ENCODE measurements around the gene BID.

The BID gene

DNA sequence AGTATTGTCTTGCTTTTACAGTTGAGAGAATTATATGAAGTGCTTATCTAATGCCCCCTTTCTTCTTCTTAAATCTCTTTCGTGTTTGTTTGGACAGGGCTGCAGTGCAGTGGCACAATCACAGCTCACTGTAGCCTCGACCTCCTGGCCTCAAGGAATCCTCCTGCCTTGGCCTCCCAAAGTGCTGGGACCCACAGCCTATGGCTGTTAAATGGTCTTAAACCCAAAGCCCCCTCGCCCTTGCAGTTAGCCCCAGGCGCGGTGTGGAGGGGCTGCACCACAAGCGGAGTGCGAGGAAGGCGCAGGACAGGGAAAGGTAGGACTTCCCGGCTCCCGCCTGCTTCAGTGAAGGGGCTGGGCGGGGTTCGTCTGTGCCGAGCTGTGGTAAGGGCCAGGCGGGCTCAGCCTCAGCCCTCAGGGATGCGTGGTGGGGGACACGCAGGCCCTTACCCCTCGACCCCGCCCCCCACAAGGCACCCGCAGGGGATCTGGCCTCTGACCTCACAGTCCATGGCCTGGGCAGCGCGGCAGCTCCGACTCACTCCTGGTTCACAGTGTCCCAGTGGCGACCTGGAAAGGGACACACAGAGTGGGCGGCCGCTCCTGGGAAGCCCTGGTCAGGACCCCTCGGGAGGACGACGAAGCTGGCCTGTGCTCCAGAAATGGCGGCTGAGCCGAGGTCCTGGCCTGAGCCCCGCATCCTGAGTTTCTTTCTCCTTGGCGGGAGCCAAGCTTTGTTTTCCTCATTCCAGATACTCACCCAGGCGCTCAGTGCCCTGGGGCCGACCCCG is 24.5 kb downstream of the BID start:
- in situ Hi-C loops (cut with MboI; ENCODE audit: low sequenced_read_pairs, unreplicated experiment): loop anchor here (10.0 kb wide), 1 partner anchor 55 kb away; no protein-coding TSS in a partner anchor
- TF ChIP-seq, protein P1, sequence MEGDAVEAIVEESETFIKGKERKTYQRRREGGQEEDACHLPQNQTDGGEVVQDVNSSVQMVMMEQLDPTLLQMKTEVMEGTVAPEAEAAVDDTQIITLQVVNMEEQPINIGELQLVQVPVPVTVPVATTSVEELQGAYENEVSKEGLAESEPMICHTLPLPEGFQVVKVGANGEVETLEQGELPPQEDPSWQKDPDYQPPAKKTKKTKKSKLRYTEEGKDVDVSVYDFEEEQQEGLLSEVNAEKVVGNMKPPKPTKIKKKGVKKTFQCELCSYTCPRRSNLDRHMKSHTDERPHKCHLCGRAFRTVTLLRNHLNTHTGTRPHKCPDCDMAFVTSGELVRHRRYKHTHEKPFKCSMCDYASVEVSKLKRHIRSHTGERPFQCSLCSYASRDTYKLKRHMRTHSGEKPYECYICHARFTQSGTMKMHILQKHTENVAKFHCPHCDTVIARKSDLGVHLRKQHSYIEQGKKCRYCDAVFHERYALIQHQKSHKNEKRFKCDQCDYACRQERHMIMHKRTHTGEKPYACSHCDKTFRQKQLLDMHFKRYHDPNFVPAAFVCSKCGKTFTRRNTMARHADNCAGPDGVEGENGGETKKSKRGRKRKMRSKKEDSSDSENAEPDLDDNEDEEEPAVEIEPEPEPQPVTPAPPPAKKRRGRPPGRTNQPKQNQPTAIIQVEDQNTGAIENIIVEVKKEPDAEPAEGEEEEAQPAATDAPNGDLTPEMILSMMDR (IDR thresholded peaks at IDR 0.05; ENCODE audit: borderline replicate concordance, control extremely low read depth, extremely low read depth, insufficient read depth, missing control alignments): no peak
- no peak for DNase-seq (ENCODE audit: low spot score)

GRCh38 chr22:17748555-17749353 is 25.5 kb downstream of the BID start:
- TF ChIP-seq, protein P1 (IDR thresholded peaks at IDR 0.05; ENCODE audit: borderline replicate concordance, control extremely low read depth, extremely low read depth, insufficient read depth, missing control alignments): no peak
- DNase-seq (ENCODE audit: low spot score): no peak
- in situ Hi-C loops (cut with MboI; ENCODE audit: low sequenced_read_pairs, unreplicated experiment): no loop called here

DNA sequence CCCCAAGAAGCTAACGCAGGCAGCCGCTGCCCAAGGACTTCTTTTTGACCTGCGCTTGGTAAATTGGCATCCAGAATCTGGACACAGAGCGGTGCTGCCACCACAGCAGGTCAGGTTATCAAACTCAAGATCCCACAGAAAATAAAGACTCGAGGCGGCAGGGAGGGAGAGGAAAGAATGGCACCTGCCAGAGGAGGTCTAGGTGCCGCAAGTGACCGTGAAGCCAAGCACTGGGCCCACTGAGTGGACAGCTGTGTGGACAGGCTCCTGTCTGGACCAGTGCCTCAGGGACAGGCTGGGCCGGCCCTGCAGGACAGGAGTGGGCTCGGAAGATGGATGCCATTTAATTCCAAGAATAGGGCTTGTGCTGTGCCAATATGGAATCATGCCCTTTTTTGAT is 27.4 kb downstream of the BID start:
- TF ChIP-seq, protein P1 (IDR thresholded peaks at IDR 0.05; ENCODE audit: borderline replicate concordance, control extremely low read depth, extremely low read depth, insufficient read depth, missing control alignments): no peak
- in situ Hi-C loops (cut with MboI; ENCODE audit: low sequenced_read_pairs, unreplicated experiment): no loop called here
- no peak for DNase-seq (ENCODE audit: low spot score)

DNA sequence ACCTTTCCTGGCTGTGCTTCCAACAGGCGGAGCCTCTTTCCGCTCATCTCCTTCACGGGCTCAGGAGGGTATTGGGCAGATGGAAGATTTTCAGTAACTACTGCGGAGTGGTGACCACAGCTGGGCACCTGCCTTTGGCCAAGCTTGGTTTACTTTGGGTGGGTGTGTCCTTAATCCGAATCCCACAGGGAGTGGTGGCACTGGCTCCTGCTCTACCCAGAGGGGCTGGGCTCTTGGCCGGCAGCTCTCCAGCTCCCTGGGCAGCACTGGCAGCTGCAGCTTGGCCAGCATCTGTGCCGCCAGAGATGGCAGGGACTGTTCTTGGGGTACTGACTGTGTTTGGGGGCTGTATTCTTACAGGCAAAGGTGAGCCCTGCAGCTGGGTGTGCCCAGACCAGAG is 29.8 kb downstream of the BID start:
- TF ChIP-seq, protein P1 (IDR thresholded peaks at IDR 0.05; ENCODE audit: borderline replicate concordance, control extremely low read depth, extremely low read depth, insufficient read depth, missing control alignments): no peak
- no peak for DNase-seq (ENCODE audit: low spot score)
- in situ Hi-C loops (cut with MboI; ENCODE audit: low sequenced_read_pairs, unreplicated experiment): no loop called here

DNA sequence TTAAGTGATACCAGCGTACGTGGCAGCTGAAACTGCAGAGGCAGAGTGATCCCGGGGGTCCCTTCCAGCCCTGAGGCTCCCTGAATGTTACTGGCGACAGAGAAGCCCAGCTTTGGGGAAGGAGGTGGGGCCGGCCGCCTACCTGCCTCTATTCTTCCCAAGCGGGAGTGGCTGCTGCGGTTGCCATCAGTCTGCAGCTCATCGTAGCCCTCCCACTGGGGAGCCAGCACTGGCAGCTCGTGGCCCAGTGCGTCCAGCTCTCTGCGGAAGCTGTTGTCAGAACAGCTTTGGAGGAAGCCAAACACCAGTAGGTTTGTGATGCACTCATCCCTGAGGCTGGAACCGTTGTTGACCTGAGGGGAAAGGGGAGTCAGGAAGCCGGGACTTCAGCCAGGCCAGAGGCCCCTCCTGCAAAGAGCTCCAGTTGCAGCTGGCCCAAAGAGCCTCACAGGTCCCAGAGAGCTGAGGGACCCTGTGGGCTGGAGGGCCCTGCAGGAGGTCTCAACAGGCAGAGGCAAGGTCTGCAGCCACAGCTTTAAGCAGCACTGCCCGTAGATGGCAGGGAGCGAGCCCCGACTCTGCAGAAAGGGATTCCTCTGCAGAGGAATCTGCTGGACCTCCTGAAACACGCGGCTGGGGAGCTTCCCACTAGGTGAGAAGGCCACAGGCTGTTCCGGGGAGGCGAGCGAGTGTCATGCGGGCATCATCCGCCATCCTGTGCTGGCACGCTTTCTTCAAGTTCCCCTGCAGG is 30.4 kb downstream of the BID start:
- TF ChIP-seq, protein P1 (IDR thresholded peaks at IDR 0.05; ENCODE audit: borderline replicate concordance, control extremely low read depth, extremely low read depth, insufficient read depth, missing control alignments): no peak
- DNase-seq (ENCODE audit: low spot score): no peak
- in situ Hi-C loops (cut with MboI; ENCODE audit: low sequenced_read_pairs, unreplicated experiment): no loop called here

DNA sequence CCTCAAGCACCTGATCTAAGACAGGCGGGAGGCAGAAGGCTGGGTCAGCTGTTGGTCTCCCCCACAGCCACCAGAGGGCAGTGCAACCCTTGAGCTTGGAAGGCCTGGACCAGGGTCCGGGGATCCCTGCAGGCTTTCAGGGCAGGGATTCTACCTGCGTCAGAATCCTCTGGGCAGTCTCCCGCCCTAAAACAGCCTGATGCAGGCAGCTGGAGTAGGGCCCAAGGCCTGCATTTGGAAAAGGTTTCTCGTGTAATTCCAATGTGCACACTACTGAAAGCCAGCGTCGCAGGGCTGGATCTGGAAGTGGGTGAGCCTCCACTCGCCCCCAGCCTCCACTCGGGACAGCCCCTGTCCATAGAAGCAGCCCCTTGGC is 31.8 kb downstream of the BID start:
- TF ChIP-seq, protein P1 (IDR thresholded peaks at IDR 0.05; ENCODE audit: borderline replicate concordance, control extremely low read depth, extremely low read depth, insufficient read depth, missing control alignments): peak; percentile 85
- peak; percentile 94 for DNase-seq (ENCODE audit: low spot score)
- in situ Hi-C loops (cut with MboI; ENCODE audit: low sequenced_read_pairs, unreplicated experiment): no loop called here

All from GM13976 (cell line).